Measurements from ENCODE around the gene MMP24. TPM values are rescaled to one million over a fixed set of nuclear protein-coding genes. Genes with fewer than 3 reads are reported as not detected.

The MMP24 gene
- total and polyA plus RNA-seq, 4 donors = 0.09 to 0.75 (median 0.42) TPM

DNA sequence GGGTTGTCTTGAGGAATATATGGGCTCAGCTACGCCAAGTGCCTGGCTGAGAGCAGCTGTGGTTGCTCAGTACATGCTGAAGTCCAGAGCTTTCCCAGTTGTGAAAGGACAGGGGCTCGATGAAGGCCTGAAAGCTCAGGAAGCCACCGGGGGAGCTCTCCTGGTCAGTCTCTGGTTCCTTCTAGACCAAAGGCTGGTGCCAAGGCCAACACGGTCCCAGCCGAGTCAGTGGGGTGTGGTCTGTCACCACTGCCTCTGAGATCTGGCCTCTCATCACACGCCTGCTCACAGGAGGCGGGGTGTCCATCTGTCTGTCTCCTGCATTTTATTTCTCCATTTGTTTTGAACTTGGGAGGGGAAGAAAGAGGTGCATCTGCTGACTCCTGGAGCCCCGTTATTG is 70.7 kb downstream of the MMP24 start (continued):
- TF ChIP-seq, protein P1, sequence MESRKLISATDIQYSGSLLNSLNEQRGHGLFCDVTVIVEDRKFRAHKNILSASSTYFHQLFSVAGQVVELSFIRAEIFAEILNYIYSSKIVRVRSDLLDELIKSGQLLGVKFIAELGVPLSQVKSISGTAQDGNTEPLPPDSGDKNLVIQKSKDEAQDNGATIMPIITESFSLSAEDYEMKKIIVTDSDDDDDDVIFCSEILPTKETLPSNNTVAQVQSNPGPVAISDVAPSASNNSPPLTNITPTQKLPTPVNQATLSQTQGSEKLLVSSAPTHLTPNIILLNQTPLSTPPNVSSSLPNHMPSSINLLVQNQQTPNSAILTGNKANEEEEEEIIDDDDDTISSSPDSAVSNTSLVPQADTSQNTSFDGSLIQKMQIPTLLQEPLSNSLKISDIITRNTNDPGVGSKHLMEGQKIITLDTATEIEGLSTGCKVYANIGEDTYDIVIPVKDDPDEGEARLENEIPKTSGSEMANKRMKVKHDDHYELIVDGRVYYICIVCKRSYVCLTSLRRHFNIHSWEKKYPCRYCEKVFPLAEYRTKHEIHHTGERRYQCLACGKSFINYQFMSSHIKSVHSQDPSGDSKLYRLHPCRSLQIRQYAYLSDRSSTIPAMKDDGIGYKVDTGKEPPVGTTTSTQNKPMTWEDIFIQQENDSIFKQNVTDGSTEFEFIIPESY (IDR thresholded peaks at IDR 0.05) = no peak
- no peak for TF ChIP-seq FOXA1 (IDR thresholded peaks at IDR 0.05)
- TF ChIP-seq, protein P2, sequence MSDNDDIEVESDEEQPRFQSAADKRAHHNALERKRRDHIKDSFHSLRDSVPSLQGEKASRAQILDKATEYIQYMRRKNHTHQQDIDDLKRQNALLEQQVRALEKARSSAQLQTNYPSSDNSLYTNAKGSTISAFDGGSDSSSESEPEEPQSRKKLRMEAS (IDR thresholded peaks at IDR 0.05) = no peak

DNA sequence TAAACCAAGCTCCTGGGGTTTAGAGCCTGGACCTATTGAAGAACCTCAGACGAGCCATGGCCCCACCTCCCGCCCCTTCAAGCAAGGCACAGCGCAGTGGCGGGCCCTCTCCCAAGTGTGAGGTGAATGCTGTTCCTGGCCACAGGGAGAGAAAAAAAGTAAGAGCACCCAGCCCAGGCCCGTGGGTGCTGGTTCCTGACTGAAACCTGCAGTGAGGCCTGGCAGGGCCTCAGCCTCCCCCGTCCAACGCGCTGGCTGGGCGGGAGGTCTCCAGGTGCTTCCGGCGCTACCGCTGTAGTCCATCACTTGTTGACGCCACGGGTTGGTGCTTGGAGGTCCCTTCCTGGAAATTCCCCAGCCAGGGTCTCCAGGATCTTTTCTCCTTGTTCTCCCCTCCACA is 71.2 kb downstream of the MMP24 start:
- no peak overlapping the region for H3K9ac ChIP-seq (ENCODE audit: low read depth in 1 of 2, low read length in 2 of 2)
- H3K36me3 ChIP-seq (ENCODE audit: control insufficient read depth in 4 of 4, insufficient read depth in 3 of 4, low read depth in 1 of 4, low read length in 3 of 4) = no peaks in the 10 kb centered on the region
- H3K27me3 ChIP-seq (ENCODE audit: control insufficient read depth in 4 of 4, insufficient read depth in 4 of 4, low read length in 3 of 4) = no peaks in the 10 kb centered on the region
- H3K9me3 ChIP-seq (ENCODE audit: control insufficient read depth in 4 of 4, low read length in 3 of 4) = no peaks in the 10 kb centered on the region
- WGBS = 93% methylated on average over 14 of the region's 14 CpGs
- no peak for DNase-seq (ENCODE audit: low spot score)
- no peaks in the 10 kb centered on the region for H3K4me1 ChIP-seq (ENCODE audit: control insufficient read depth in 4 of 4, insufficient read depth in 4 of 4, low read length in 3 of 4)
- no peak overlapping the region for H3K4me3 ChIP-seq (ENCODE audit: low read depth in 1 of 3, low read length in 3 of 3)
- no peak for TF ChIP-seq RAD21 (IDR thresholded peaks at IDR 0.05)
- no peak for TF ChIP-seq GABPA (IDR thresholded peaks at IDR 0.05 in 1 of 2, conservative IDR thresholded peaks at IDR 0.05 in 1 of 2)
- no peak for TF ChIP-seq HNF4G (IDR thresholded peaks at IDR 0.05)
- no peak for TF ChIP-seq SP1 (IDR thresholded peaks at IDR 0.05)
- TF ChIP-seq YY1 (IDR thresholded peaks at IDR 0.05) = no peak
- no peak for TF ChIP-seq HNF4A (conservative IDR thresholded peaks at IDR 0.05)
- TF ChIP-seq JUND (IDR thresholded peaks at IDR 0.05) = no peak
- no peak for TF ChIP-seq RXRA (IDR thresholded peaks at IDR 0.05)
- TF ChIP-seq, protein P3, sequence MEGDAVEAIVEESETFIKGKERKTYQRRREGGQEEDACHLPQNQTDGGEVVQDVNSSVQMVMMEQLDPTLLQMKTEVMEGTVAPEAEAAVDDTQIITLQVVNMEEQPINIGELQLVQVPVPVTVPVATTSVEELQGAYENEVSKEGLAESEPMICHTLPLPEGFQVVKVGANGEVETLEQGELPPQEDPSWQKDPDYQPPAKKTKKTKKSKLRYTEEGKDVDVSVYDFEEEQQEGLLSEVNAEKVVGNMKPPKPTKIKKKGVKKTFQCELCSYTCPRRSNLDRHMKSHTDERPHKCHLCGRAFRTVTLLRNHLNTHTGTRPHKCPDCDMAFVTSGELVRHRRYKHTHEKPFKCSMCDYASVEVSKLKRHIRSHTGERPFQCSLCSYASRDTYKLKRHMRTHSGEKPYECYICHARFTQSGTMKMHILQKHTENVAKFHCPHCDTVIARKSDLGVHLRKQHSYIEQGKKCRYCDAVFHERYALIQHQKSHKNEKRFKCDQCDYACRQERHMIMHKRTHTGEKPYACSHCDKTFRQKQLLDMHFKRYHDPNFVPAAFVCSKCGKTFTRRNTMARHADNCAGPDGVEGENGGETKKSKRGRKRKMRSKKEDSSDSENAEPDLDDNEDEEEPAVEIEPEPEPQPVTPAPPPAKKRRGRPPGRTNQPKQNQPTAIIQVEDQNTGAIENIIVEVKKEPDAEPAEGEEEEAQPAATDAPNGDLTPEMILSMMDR (IDR thresholded peaks at IDR 0.05; ENCODE audit: low read depth, low read length, missing input control) = no peak
- TF ChIP-seq TAF1 (conservative IDR thresholded peaks at IDR 0.05) = no peak
- no peak overlapping the region for H3K27ac ChIP-seq (ENCODE audit: low read depth in 1 of 2, low read length in 2 of 2)

DNA sequence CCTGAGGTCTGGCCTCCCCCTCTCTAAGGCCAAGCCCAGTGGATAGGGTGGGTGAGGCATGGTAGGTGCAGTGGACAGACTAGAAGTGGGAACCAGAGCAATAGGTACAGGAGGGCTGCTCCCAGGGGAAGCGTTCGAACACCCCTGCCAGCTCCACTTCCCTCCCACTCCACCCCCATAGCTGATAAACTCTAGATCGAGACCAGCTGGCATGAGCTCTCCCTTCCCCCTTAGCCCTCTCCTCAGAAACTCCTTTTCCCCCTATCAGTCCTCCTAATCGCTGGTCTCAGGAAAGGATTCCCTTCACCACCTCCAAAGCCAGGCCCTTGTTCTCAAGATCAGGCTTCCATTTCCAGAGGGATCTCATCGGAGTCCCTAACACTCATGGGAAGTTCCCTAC is 71.8 kb downstream of the MMP24 start:
- TF ChIP-seq, protein P3 (IDR thresholded peaks at IDR 0.05; ENCODE audit: low read depth, low read length, missing input control) = no peak
- 79% methylated on average over 5 of the region's 5 CpGs for WGBS
- no peak overlapping the region for H3K4me3 ChIP-seq (ENCODE audit: low read depth in 1 of 3, low read length in 3 of 3)
- no peak overlapping the region for H3K27ac ChIP-seq (ENCODE audit: low read depth in 1 of 2, low read length in 2 of 2)
- no peaks in the 10 kb centered on the region for H3K36me3 ChIP-seq (ENCODE audit: control insufficient read depth in 4 of 4, insufficient read depth in 3 of 4, low read depth in 1 of 4, low read length in 3 of 4)
- H3K9ac ChIP-seq (ENCODE audit: low read depth in 1 of 2, low read length in 2 of 2) = no peak overlapping the region
- no peaks in the 10 kb centered on the region for H3K9me3 ChIP-seq (ENCODE audit: control insufficient read depth in 4 of 4, low read length in 3 of 4)
- H3K4me1 ChIP-seq (ENCODE audit: control insufficient read depth in 4 of 4, insufficient read depth in 4 of 4, low read length in 3 of 4) = no peaks in the 10 kb centered on the region
- DNase-seq (ENCODE audit: low spot score) = no peak
- no peaks in the 10 kb centered on the region for H3K27me3 ChIP-seq (ENCODE audit: control insufficient read depth in 4 of 4, insufficient read depth in 4 of 4, low read length in 3 of 4)

Measured in liver (tissue), 9 donors.